Measurements from ENCODE around the gene RAD51B. TPM values are rescaled to one million over a fixed set of nuclear protein-coding genes. Genes with fewer than 3 reads are reported as not detected.

Gene RAD51B
- total and polyA plus RNA-seq, 2 of the 13 experiments (the other 11 are each of a cell fraction or from before 2014, with no cell fraction given): 7.0 to 9.5 TPM

DNA sequence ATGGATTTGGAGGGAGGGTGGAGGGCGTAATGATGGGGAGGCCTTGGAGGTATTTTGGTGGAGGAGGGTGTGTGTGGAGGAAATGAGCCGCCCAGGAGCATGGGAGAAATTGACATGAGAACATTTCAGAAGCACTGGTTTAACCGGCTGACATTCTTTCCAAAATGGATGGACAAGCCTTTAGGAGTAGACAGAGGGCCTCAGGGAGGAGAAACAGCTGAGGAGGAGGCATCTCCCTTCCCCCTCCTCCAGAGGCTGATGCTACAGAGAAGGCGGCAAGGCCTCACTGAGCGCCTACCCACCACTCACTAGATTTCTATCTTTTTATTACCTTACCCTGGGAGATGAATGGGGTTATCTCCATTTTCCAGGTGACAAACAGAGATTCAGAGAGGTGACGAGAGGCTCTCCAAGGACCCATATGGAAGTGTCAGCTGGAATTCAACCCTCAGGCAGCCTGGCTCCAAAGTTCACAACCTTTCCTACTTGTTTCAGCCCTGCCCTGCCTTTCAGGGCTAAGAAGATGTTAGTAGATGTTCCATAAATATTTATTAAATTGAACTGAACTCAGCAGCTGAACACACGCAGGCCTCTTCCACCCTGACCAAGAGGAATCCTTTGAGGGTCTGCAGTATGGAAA is 683.7 kb downstream of the RAD51B start:
- no peaks in the 10 kb centered on the region for H3K36me3 ChIP-seq (replicated peaks in 1 of 2; ENCODE audit: control insufficient read depth in 1 of 2, insufficient read depth in 2 of 2, low read length in 2 of 2)
- TF ChIP-seq, protein P1, sequence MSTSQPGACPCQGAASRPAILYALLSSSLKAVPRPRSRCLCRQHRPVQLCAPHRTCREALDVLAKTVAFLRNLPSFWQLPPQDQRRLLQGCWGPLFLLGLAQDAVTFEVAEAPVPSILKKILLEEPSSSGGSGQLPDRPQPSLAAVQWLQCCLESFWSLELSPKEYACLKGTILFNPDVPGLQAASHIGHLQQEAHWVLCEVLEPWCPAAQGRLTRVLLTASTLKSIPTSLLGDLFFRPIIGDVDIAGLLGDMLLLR (CRISPR knock-in tag; IDR thresholded peaks at IDR 0.05): no peak
- no peak for TF ChIP-seq MTA1 (CRISPR knock-in tag; IDR thresholded peaks at IDR 0.05; ENCODE audit: borderline replicate concordance)
- no peak for TF ChIP-seq ZZZ3 (CRISPR knock-in tag; IDR thresholded peaks at IDR 0.05; ENCODE audit: borderline replicate concordance)
- no peak for TF ChIP-seq MAZ (IDR thresholded peaks at IDR 0.05; ENCODE audit: borderline replicate concordance, low read depth, low read length)
- no peak for TF ChIP-seq MAZ (CRISPR knock-in tag; IDR thresholded peaks at IDR 0.05; ENCODE audit: low read depth)
- TF ChIP-seq, protein P2, sequence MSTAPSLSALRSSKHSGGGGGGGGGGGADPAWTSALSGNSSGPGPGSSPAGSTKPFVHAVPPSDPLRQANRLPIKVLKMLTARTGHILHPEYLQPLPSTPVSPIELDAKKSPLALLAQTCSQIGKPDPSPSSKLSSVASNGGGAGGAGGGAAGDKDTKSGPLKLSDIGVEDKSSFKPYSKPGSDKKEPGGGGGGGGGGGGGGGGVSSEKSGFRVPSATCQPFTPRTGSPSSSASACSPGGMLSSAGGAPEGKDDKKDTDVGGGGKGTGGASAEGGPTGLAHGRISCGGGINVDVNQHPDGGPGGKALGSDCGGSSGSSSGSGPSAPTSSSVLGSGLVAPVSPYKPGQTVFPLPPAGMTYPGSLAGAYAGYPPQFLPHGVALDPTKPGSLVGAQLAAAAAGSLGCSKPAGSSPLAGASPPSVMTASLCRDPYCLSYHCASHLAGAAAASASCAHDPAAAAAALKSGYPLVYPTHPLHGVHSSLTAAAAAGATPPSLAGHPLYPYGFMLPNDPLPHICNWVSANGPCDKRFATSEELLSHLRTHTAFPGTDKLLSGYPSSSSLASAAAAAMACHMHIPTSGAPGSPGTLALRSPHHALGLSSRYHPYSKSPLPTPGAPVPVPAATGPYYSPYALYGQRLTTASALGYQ (CRISPR knock-in tag; IDR thresholded peaks at IDR 0.05): no peak
- no peak for TF ChIP-seq ZNF446 (CRISPR knock-in tag; IDR thresholded peaks at IDR 0.05)
- TF ChIP-seq ZNF12 (CRISPR knock-in tag; IDR thresholded peaks at IDR 0.05): no peak
- no peak for TF ChIP-seq RFXANK (CRISPR knock-in tag; IDR thresholded peaks at IDR 0.05)
- TF ChIP-seq HES4 (CRISPR knock-in tag; IDR thresholded peaks at IDR 0.05; ENCODE audit: borderline replicate concordance): no peak
- TF ChIP-seq, protein P3, sequence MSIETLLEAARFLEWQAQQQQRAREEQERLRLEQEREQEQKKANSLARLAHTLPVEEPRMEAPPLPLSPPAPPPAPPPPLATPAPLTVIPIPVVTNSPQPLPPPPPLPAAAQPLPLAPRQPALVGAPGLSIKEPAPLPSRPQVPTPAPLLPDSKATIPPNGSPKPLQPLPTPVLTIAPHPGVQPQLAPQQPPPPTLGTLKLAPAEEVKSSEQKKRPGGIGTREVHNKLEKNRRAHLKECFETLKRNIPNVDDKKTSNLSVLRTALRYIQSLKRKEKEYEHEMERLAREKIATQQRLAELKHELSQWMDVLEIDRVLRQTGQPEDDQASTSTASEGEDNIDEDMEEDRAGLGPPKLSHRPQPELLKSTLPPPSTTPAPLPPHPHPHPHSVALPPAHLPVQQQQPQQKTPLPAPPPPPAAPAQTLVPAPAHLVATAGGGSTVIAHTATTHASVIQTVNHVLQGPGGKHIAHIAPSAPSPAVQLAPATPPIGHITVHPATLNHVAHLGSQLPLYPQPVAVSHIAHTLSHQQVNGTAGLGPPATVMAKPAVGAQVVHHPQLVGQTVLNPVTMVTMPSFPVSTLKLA (IDR thresholded peaks at IDR 0.05): no peak
- TF ChIP-seq GTF2F1 (IDR thresholded peaks at IDR 0.05; ENCODE audit: low read length): no peak
- no peak for TF ChIP-seq ELF4 (CRISPR knock-in tag; IDR thresholded peaks at IDR 0.05; ENCODE audit: borderline replicate concordance)
- TF ChIP-seq SRY (CRISPR knock-in tag; IDR thresholded peaks at IDR 0.05): no peak
- no peak for TF ChIP-seq ATM (IDR thresholded peaks at IDR 0.05; ENCODE audit: borderline replicate concordance)
- TF ChIP-seq FLYWCH1 (CRISPR knock-in tag; IDR thresholded peaks at IDR 0.05): no peak
- TF ChIP-seq, protein P4, sequence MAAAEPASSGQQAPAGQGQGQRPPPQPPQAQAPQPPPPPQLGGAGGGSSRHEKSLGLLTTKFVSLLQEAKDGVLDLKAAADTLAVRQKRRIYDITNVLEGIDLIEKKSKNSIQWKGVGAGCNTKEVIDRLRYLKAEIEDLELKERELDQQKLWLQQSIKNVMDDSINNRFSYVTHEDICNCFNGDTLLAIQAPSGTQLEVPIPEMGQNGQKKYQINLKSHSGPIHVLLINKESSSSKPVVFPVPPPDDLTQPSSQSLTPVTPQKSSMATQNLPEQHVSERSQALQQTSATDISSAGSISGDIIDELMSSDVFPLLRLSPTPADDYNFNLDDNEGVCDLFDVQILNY (CRISPR knock-in tag; conservative IDR thresholded peaks at IDR 0.05): no peak
- no peak for TF ChIP-seq ZNF792 (CRISPR knock-in tag; IDR thresholded peaks at IDR 0.05)
- no peak overlapping the region for H3K4me2 ChIP-seq (ENCODE audit: low read depth, low read length)
- no peak overlapping the region for H3K9ac ChIP-seq (ENCODE audit: insufficient read depth, low read depth, low read length)
- FAIRE-seq: no peak
- ChIA-PET POLR2A (no interaction called here), CTCF (ENCODE audit: low intra/inter-chr PET ratio, low total read pairs) (no interaction called here)
- no peak overlapping the region for H3K4me3 ChIP-seq (replicated peaks in 1 of 3; ENCODE audit: insufficient read depth in 1 of 3, low read depth in 2 of 3, low read length in 3 of 3)
- intact Hi-C loops (cut with micrococcal nuclease; ENCODE audit: unreplicated experiment): no loop called here
- no peak for DNase-seq (ENCODE audit: low spot score)
- H2AFZ ChIP-seq (ENCODE audit: low read length): no peak overlapping the region
- H3K27me3 ChIP-seq (ENCODE audit: control insufficient read depth in 1 of 2, insufficient read depth in 2 of 2, low read length in 2 of 2): no peaks in the 10 kb centered on the region
- WGBS (ENCODE audit: low lambda C conversion rate): 83% methylated on average over 7 of the region's 7 CpGs
- H3K4me1 ChIP-seq (ENCODE audit: insufficient read depth, low read length): peaks cover 36% of the 10 kb centered on the region
- no peak for ATAC-seq
- no peaks in the 10 kb centered on the region for H3K9me3 ChIP-seq (ENCODE audit: low read length)
- no peaks in the 10 kb centered on the region for H4K20me1 ChIP-seq (ENCODE audit: insufficient read depth, low read length)
- no peaks in the 10 kb centered on the region for H3K79me2 ChIP-seq (ENCODE audit: insufficient read depth, low read length)
- H3K27ac ChIP-seq (ENCODE audit: extremely low read length, insufficient read depth, low read length): no peak overlapping the region
- in situ Hi-C loops (cut with HindIII; ENCODE audit: extremely low pct_ligation_motif_present, low pct_unique_long_range_greater_than_20kb): no loop called here
- no TSS peak for BruUV-seq (replicated peaks)

Measured in HepG2 (cell line).